H7 (cell line): Measurements from ENCODE around the gene NPDC1. TPM values are rescaled to one million over a fixed set of nuclear protein-coding genes. Genes with fewer than 3 reads are reported as not detected.
"Not testable (repeated sequence)": the region's sequence is repeated elsewhere in the genome, so short reads cannot be mapped to it uniquely, and the experiment has no call there.

Experiments
- DNase-seq: peaks from one replicate; pipeline ENCODE4 v3.0.0; 2012
- H3K27me3 ChIP-seq: 2 replicates; pipeline ENCODE4 v1.6.0; 2011; ENCODE audit warnings: mild to moderate bottlenecking, low read length; ENCODE audit not compliant: control insufficient read depth, insufficient read depth
- H3K36me3 ChIP-seq: replicated peaks from 2 replicates; pipeline ENCODE4 v1.5.1; 2011; ENCODE audit warnings: low read length; ENCODE audit not compliant: control insufficient read depth, insufficient read depth
- H3K4me3 ChIP-seq: 2 replicates; pipeline ENCODE4 v1.5.1; 2011; ENCODE audit warnings: low read depth, mild to moderate bottlenecking, control low read depth, low read length, moderate library complexity; ENCODE audit not compliant: insufficient read depth
- total RNA-seq: library from RNA; depleted of rRNA; stranded (reverse); fragments of >200 nt; shearing (Covaris generic); gene quantifications from 2 replicates; pipeline ENCODE4 v1.2.3, GENCODE V29; 2014

Gene NPDC1
- total RNA-seq, 1 experiment from 2014 or later = 10.1 TPM

- Histone ChIP-seq H3K4me3 (no peak overlapping the region), H3K27me3 (no peaks in the 10 kb centered on the region; the same call in 1 of the 2 replicates), H3K36me3 (no peaks in the 10 kb centered on the region)
- DNase-seq = peak; percentile 99
These were observed 33.0 kb downstream of the NPDC1 start for GRCh38 chr9:137012694-137013570.

GRCh38 chr9:137011907-137012675, 33.9 kb downstream of the NPDC1 start:
- no peaks in the 10 kb centered on the region; the same call in 1 of the 2 replicates for H3K27me3 ChIP-seq
- no peak for DNase-seq

GRCh38 chr9:137011156-137011555, 34.8 kb downstream of the NPDC1 start:
- H3K36me3 ChIP-seq = no peaks in the 10 kb centered on the region
- H3K4me3 ChIP-seq = no peak overlapping the region
- H3K27me3 ChIP-seq = no peaks in the 10 kb centered on the region; the same call in 1 of the 2 replicates
- no peak for DNase-seq

More at GRCh38 chr9:137011907-137012675, 33.9 kb downstream of the NPDC1 start:
- no peak overlapping the region for H3K4me3 ChIP-seq
- no peaks in the 10 kb centered on the region for H3K36me3 ChIP-seq

GRCh38 chr9:137009938-137010732, 35.8 kb downstream of the NPDC1 start:
- no peaks in the 10 kb centered on the region for H3K36me3 ChIP-seq
- no peaks in the 10 kb centered on the region; the same call in 1 of the 2 replicates for H3K27me3 ChIP-seq
- DNase-seq = no peak
- no peak overlapping the region for H3K4me3 ChIP-seq

GRCh38 chr9:137009217-137009616, 36.8 kb downstream of the NPDC1 start:
- no peaks in the 10 kb centered on the region; the same call in 1 of the 2 replicates for H3K27me3 ChIP-seq
- H3K4me3 ChIP-seq = no peak overlapping the region
- no peaks in the 10 kb centered on the region for H3K36me3 ChIP-seq
- DNase-seq = no peak

GRCh38 chr9:137008312-137008711, 37.7 kb downstream of the NPDC1 start:
- Histone ChIP-seq H3K27me3 (no peaks in the 10 kb centered on the region; the same call in 1 of the 2 replicates), H3K36me3 (no peaks in the 10 kb centered on the region), H3K4me3 (no peak overlapping the region)
- DNase-seq = no peak

- H3K4me3 ChIP-seq = no peak overlapping the region
- H3K27me3 ChIP-seq = no peaks in the 10 kb centered on the region; the same call in 1 of the 2 replicates
- H3K36me3 ChIP-seq = no peaks in the 10 kb centered on the region
- no peak for DNase-seq
These were observed 38.1 kb downstream of the NPDC1 start for GRCh38 chr9:137007816-137008270.

- H3K27me3 ChIP-seq = no peaks in the 10 kb centered on the region
- no peaks in the 10 kb centered on the region for H3K36me3 ChIP-seq
- no peak for DNase-seq
- H3K4me3 ChIP-seq = no peak overlapping the region
These were observed 38.7 kb downstream of the NPDC1 start for GRCh38 chr9:137007108-137007815.

GRCh38 chr9:137006116-137007003, 39.6 kb downstream of the NPDC1 start:
- H3K27me3 ChIP-seq = no peaks in the 10 kb centered on the region
- no peak for DNase-seq
- H3K36me3 ChIP-seq = no peaks in the 10 kb centered on the region

GRCh38 chr9:137004285-137004684, 41.7 kb downstream of the NPDC1 start:
- not testable (repeated sequence) for H3K4me3 ChIP-seq, DNase-seq, H3K27me3 ChIP-seq, H3K36me3 ChIP-seq

More at GRCh38 chr9:137006116-137007003, 39.6 kb downstream of the NPDC1 start:
- no peak overlapping the region for H3K4me3 ChIP-seq

GRCh38 chr9:137002646-137003041, 43.3 kb downstream of the NPDC1 start:
- Histone ChIP-seq H3K4me3 (no peak overlapping the region), H3K27me3 (no peaks in the 10 kb centered on the region), H3K36me3 (no peaks in the 10 kb centered on the region)
- DNase-seq = no peak

- no peak for DNase-seq
- Histone ChIP-seq H3K36me3 (no peaks in the 10 kb centered on the region), H3K27me3 (no peaks in the 10 kb centered on the region), H3K4me3 (no peak overlapping the region)
These were observed 43.9 kb downstream of the NPDC1 start for GRCh38 chr9:137001857-137002645.
